Measurements from ENCODE around the gene COPB2.

The COPB2 gene

GRCh38 chr3:139307601-139308555 lies 81.6 kb downstream of the COPB2 start:
- no peak for DNase-seq (ENCODE audit: low read depth)
